Breast epithelium (tissue), 3 donors: Measurements from ENCODE around the gene WHRN.

Experiments used
- POLR2A ChIP-seq: fragments of 450-650 bp; IDR thresholded peaks from one replicate; pipeline ENCODE4 v1.6.1; 2016; ENCODE audit warnings: antibody characterized with exemption, mild to moderate bottlenecking, moderate library complexity
- POLR2AphosphoS5 ChIP-seq, 3 donors: sonication (generic); formaldehyde crosslinking; IDR thresholded peaks; one replicate each; pipeline ENCODE4 v1.6.1; 2017; ENCODE audit warnings: antibody characterized with exemption in 3 of 3
- TF ChIP-seq, protein P1 (sequence below), 3 donors: fragments of 450-650 bp; IDR thresholded peaks; one replicate each; pipeline ENCODE4 v1.5.1; 2016 to 2017; ENCODE audit warnings: antibody characterized with exemption in 3 of 3, mild to moderate bottlenecking in 3 of 3, moderate library complexity in 3 of 3

GRCh38 chr9:114419796-114420195, 85.5 kb downstream of the WHRN start:
- TF ChIP-seq, protein P1, sequence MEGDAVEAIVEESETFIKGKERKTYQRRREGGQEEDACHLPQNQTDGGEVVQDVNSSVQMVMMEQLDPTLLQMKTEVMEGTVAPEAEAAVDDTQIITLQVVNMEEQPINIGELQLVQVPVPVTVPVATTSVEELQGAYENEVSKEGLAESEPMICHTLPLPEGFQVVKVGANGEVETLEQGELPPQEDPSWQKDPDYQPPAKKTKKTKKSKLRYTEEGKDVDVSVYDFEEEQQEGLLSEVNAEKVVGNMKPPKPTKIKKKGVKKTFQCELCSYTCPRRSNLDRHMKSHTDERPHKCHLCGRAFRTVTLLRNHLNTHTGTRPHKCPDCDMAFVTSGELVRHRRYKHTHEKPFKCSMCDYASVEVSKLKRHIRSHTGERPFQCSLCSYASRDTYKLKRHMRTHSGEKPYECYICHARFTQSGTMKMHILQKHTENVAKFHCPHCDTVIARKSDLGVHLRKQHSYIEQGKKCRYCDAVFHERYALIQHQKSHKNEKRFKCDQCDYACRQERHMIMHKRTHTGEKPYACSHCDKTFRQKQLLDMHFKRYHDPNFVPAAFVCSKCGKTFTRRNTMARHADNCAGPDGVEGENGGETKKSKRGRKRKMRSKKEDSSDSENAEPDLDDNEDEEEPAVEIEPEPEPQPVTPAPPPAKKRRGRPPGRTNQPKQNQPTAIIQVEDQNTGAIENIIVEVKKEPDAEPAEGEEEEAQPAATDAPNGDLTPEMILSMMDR (IDR thresholded peaks at IDR 0.05): no peak
- TF ChIP-seq POLR2A (no peak), POLR2AphosphoS5 (IDR thresholded peaks at IDR 0.05) (no peak)
